IMR-90 (cell line): ENCODE measurements around the gene SCAANT1. TPM values are rescaled to one million over a fixed set of nuclear protein-coding genes. Genes with fewer than 3 reads are reported as not detected.

Experiments
- ATAC-seq: fragments of 200-7000 bp; cut with Tn5 transposase; 2 replicates; pipeline ENCODE4 v1.9.1; 2020; ENCODE audit warnings: low read depth, mild to moderate bottlenecking, moderate library complexity
- BruUV-seq: library from RNA; stranded (reverse); fragments of 400-500 nt; replicated peaks from 2 replicates; lab custom pipeline; 2021; lab: Mats Ljungman, UMichigan
- CTCF ChIA-PET: fragments of 300-600 bp; formaldehyde crosslinking; extraction: SDS; loops from one replicate; lab custom pipeline; 2021; ENCODE audit warnings: antibody characterized with exemption; lab: Yijun Ruan, JAX
- POLR2A ChIA-PET: fragments of 300-600 bp; sonication (Branson Sonifier 250); formaldehyde crosslinking; loops from one replicate; lab custom pipeline; 2022; ENCODE audit warnings: antibody characterized with exemption; ENCODE audit not compliant: unreplicated experiment; lab: Charles Lee
- DNase-seq: peaks from one replicate; pipeline ENCODE4 v3.0.0; 2013
- H2AFZ ChIP-seq: replicated peaks from 2 replicates; pipeline ENCODE3; 2013; ENCODE audit warnings: low read length, mild to moderate bottlenecking; ENCODE audit not compliant: poor library complexity
- H2AK5ac ChIP-seq: 2 replicates; pipeline ENCODE4 v1.6.1; 2013; ENCODE audit warnings: low read depth, low read length, inconsistent platforms
- H2AK9ac ChIP-seq: replicated peaks from 2 replicates; pipeline ENCODE3; 2013; ENCODE audit warnings: mild to moderate bottlenecking, low read depth, low read length, moderate library complexity; ENCODE audit not compliant: poor library complexity
- H2BK120ac ChIP-seq: 2 replicates; pipeline ENCODE4 v1.6.1; 2013; ENCODE audit warnings: low read depth, low read length, inconsistent platforms
- H2BK15ac ChIP-seq: 3 replicates; pipeline ENCODE4 v1.6.1; 2013; ENCODE audit warnings: low read depth, low read length, inconsistent platforms
- H2BK20ac ChIP-seq: 2 replicates; pipeline ENCODE4 v1.6.1; 2013; ENCODE audit warnings: low read depth, mild to moderate bottlenecking, inconsistent platforms, low read length, moderate library complexity
- H2BK5ac ChIP-seq: 2 replicates; pipeline ENCODE4 v1.6.1; 2013; ENCODE audit warnings: mild to moderate bottlenecking, low read depth, low read length, inconsistent platforms; ENCODE audit not compliant: poor library complexity, severe bottlenecking
- H3K14ac ChIP-seq: replicated peaks from 2 replicates; pipeline ENCODE4 v1.6.1; 2013; ENCODE audit warnings: low read depth, low read length, inconsistent platforms
- H3K18ac ChIP-seq: 2 replicates; pipeline ENCODE4 v1.6.1; 2013; ENCODE audit warnings: low read depth, low read length, control low read depth
- H3K23ac ChIP-seq: 2 replicates; pipeline ENCODE4 v1.6.1; 2013; ENCODE audit warnings: low read depth, low read length, inconsistent platforms
- H3K27ac ChIP-seq: 2 replicates; pipeline ENCODE4 v1.5.1; 2013; ENCODE audit warnings: mild to moderate bottlenecking, control low read depth, low read length; ENCODE audit not compliant: insufficient read depth
- H3K27me3 ChIP-seq: 2 replicates; pipeline ENCODE4 v1.6.1; 2013; ENCODE audit warnings: low read length; ENCODE audit not compliant: control insufficient read depth, insufficient read depth
- H3K36me3 ChIP-seq: 2 replicates; pipeline ENCODE4 v1.6.1; 2013; ENCODE audit warnings: low read length, mixed read lengths; ENCODE audit not compliant: control insufficient read depth, insufficient read depth
- H3K4ac ChIP-seq: 2 replicates; pipeline ENCODE4 v1.6.1; 2013; ENCODE audit warnings: low read depth, low read length, inconsistent platforms
- H3K4me1 ChIP-seq: 2 replicates; pipeline ENCODE4 v1.6.1; 2013; ENCODE audit warnings: low read length, mixed read lengths; ENCODE audit not compliant: control insufficient read depth, insufficient read depth
- H3K4me2 ChIP-seq: 2 replicates; pipeline ENCODE4 v1.6.1; 2013; ENCODE audit warnings: low read depth, mild to moderate bottlenecking, control low read depth, low read length, moderate library complexity
- H3K4me3 ChIP-seq: 2 replicates; pipeline ENCODE4 v1.5.1; 2013; ENCODE audit warnings: low read depth, mild to moderate bottlenecking, control low read depth, low read length, moderate library complexity; ENCODE audit not compliant: insufficient read depth
- H3K56ac ChIP-seq: 2 replicates; pipeline ENCODE4 v1.6.1; 2013; ENCODE audit warnings: low read length, inconsistent platforms; ENCODE audit not compliant: insufficient read depth; ENCODE audit errors: extremely low read depth
- H3K79me1 ChIP-seq, 2 experiments: 2 replicates each; pipeline ENCODE4 v1.6.1; 2013; ENCODE audit warnings: low read length in 2 of 2, inconsistent platforms in 1 of 2, low read depth in 1 of 2
- H3K9ac ChIP-seq: 2 replicates; pipeline ENCODE4 v1.6.1; 2013; ENCODE audit warnings: low read depth, low read length, control low read depth
- H3K9me1 ChIP-seq: 2 replicates; pipeline ENCODE4 v1.6.1; 2013; ENCODE audit warnings: low read length, inconsistent platforms; ENCODE audit not compliant: insufficient read depth
- H3K9me3 ChIP-seq: 2 replicates; pipeline ENCODE4 v1.6.1; 2013; ENCODE audit warnings: low read length; ENCODE audit not compliant: control insufficient read depth, insufficient read depth
- H4K20me1 ChIP-seq: 2 replicates; pipeline ENCODE4 v1.6.1; 2013; ENCODE audit warnings: low read length, inconsistent platforms; ENCODE audit not compliant: insufficient read depth
- H4K5ac ChIP-seq: 2 replicates; pipeline ENCODE4 v1.6.1; 2013; ENCODE audit warnings: mild to moderate bottlenecking, low read depth, low read length, control low read depth
- H4K8ac ChIP-seq, 2 experiments: 2 replicates each; pipeline ENCODE4 v1.6.1; 2013; ENCODE audit warnings: low read depth in 2 of 2, low read length in 2 of 2, control low read depth in 1 of 2, inconsistent platforms in 1 of 2
- H4K91ac ChIP-seq: 2 replicates; pipeline ENCODE4 v1.6.1; 2013; ENCODE audit warnings: low read depth, low read length, inconsistent platforms; ENCODE audit not compliant: insufficient read depth
- BHLHE40 ChIP-seq: fragments of 150-350 bp; IDR thresholded peaks from 2 replicates; pipeline ENCODE4 v1.6.1; 2016; ENCODE audit warnings: mild to moderate bottlenecking, low read depth, low read length
- CEBPB ChIP-seq: IDR thresholded peaks from 2 replicates; pipeline ENCODE4 v1.6.1; 2012; ENCODE audit warnings: low read depth, low read length, improper control_type of control experiment
- ELK1 ChIP-seq: fragments of 150-350 bp; IDR thresholded peaks from 2 replicates; pipeline ENCODE4 v1.6.1; 2016; ENCODE audit warnings: low read depth, mild to moderate bottlenecking, low read length, moderate library complexity, borderline replicate concordance
- FOS ChIP-seq: fragments of 150-350 bp; IDR thresholded peaks from 2 replicates; pipeline ENCODE4 v1.6.1; 2016; ENCODE audit warnings: low read depth, low read length
- MAFK ChIP-seq: IDR thresholded peaks from 2 replicates; pipeline ENCODE4 v1.6.1; 2012; ENCODE audit warnings: low read depth, low read length, improper control_type of control experiment
- MAZ ChIP-seq: IDR thresholded peaks from 2 replicates; pipeline ENCODE4 v1.6.1; 2012; ENCODE audit warnings: low read depth, mild to moderate bottlenecking, low read length, improper control_type of control experiment, moderate library complexity, borderline replicate concordance
- NFE2L2 ChIP-seq: fragments of 150-350 bp; IDR thresholded peaks from 2 replicates; pipeline ENCODE4 v1.6.1; 2016; ENCODE audit warnings: low read depth, mild to moderate bottlenecking, low read length
- RAD21 ChIP-seq: IDR thresholded peaks from 2 replicates; pipeline ENCODE4 v1.6.1; 2012; ENCODE audit warnings: low read length, improper control_type of control experiment
- RCOR1 ChIP-seq: IDR thresholded peaks from 2 replicates; pipeline ENCODE4 v1.6.1; 2012; ENCODE audit warnings: mild to moderate bottlenecking, low read length, improper control_type of control experiment; ENCODE audit not compliant: insufficient replicate concordance
- RFX5 ChIP-seq: IDR thresholded peaks from 2 replicates; pipeline ENCODE4 v1.8.0; 2012; ENCODE audit warnings: low read depth, mild to moderate bottlenecking, low read length, moderate library complexity
- SMC3 ChIP-seq: fragments of 150-350 bp; IDR thresholded peaks from 2 replicates; pipeline ENCODE4 v1.6.1; 2016; ENCODE audit warnings: low read depth, mild to moderate bottlenecking, antibody characterized with exemption, low read length, moderate library complexity
- USF2 ChIP-seq: fragments of 150-350 bp; IDR thresholded peaks from 2 replicates; pipeline ENCODE4 v1.6.1; 2017; ENCODE audit warnings: mild to moderate bottlenecking, antibody characterized with exemption, low read length, low read depth
- WGBS, 2 experiments: methylation state at CpG; one replicate each; pipeline versions ENCODE4 v1.1.5 to v1.1.7; 2013; ENCODE audit warnings: missing lambda C conversion rate in 2 of 2; ENCODE audit not compliant: insufficient read length in 1 of 2; ENCODE audit errors: extremely low coverage in 2 of 2; 5-methylcytosine and 5-hydroxymethylcytosine counted together
- dilution Hi-C: fragments of 300-500 bp; cut with HindIII; formaldehyde crosslinking; loops from one replicate; pipeline ENCODE4 v1.14.3; 2018; ENCODE audit warnings: low sequenced_read_pairs; ENCODE audit not compliant: unreplicated experiment
- in situ Hi-C: fragments of 300-500 bp; cut with MboI; formaldehyde crosslinking; loops from 3 replicates; pipeline ENCODE4 v1.14.3; 2019; ENCODE audit warnings: low sequenced_read_pairs, inconsistent platforms, mixed read lengths
- intact Hi-C: fragments of 100-400 bp; cut with micrococcal nuclease; formaldehyde crosslinking; loops from 2 replicates; pipeline ENCODE4 v1.10.0; 2022
- polyA plus RNA-seq, 3 experiments: library from polyadenylated mRNA; depleted of rRNA; stranded (reverse); fragments of >200 nt; gene quantifications; 2 replicates each; pipeline ENCODE4 v1.2.3, GENCODE V29; 2012; ENCODE audit warnings: low replicate concordance in 1 of 3
- total RNA-seq: library from RNA; depleted of rRNA; stranded (reverse); fragments of >200 nt; gene quantifications from 2 replicates; pipeline ENCODE4 v1.2.3, GENCODE V29; 2012

Gene SCAANT1
- total and polyA plus RNA-seq, 2 of the 4 experiments (the other 2 are of a cell fraction) = not detected

- no peak overlapping the region for H2BK20ac ChIP-seq
- H2BK120ac ChIP-seq = no peak overlapping the region
- peaks cover 5% of the 10 kb centered on the region for H3K4me1 ChIP-seq
- H2BK5ac ChIP-seq = no peak overlapping the region
- POLR2A ChIA-PET = no interaction called here
- dilution Hi-C loops (no loop called here), intact Hi-C loops (no loop called here), in situ Hi-C loops (no loop called here)
- H3K18ac ChIP-seq = no peak overlapping the region
- DNase-seq (no peak), ATAC-seq (no peak)
- no peak overlapping the region for H2AK9ac ChIP-seq
- no peak overlapping the region for H4K8ac ChIP-seq
- BruUV-seq = no TSS peak
- H3K27ac ChIP-seq = no peak overlapping the region
- H3K27me3 ChIP-seq = no peaks in the 10 kb centered on the region
- peaks cover 27 to 51% of the 10 kb centered on the region in 2 experiments for H3K79me1 ChIP-seq
- peaks cover 10% of the 10 kb centered on the region for H3K36me3 ChIP-seq
- no peak overlapping the region for H3K23ac ChIP-seq
- peaks cover 13% of the 10 kb centered on the region; the same call in 1 of the 2 replicates for H4K20me1 ChIP-seq
- H3K9me3 ChIP-seq = no peaks in the 10 kb centered on the region
- no peak overlapping the region for H3K56ac ChIP-seq
- no peak overlapping the region for H3K9ac ChIP-seq
- no peak overlapping the region for H2BK15ac ChIP-seq
- 100% methylated on average over 1 of the region's 3 CpGs; no CpG with 5 or more reads in 1 of the 2 experiments for WGBS, 2 experiments
- H3K4ac ChIP-seq = no peak overlapping the region
- H4K5ac ChIP-seq = no peak overlapping the region
- no peak overlapping the region for H3K4me3 ChIP-seq
- H2AFZ ChIP-seq = no peak overlapping the region
- H2AK5ac ChIP-seq = no peak overlapping the region
- no peak overlapping the region for H3K14ac ChIP-seq
- CTCF ChIA-PET = interaction anchor here (0.6 kb wide), 1 partner anchor 470 kb away, joined by 3 read pairs; no protein-coding TSS in a partner anchor
- H4K91ac ChIP-seq = no peak overlapping the region
- peaks cover 2% of the 10 kb centered on the region for H3K9me1 ChIP-seq
- H3K4me2 ChIP-seq = no peak overlapping the region
- TF ChIP-seq SMC3 (no peak), CEBPB (no peak), FOS (no peak), RCOR1 (no peak), BHLHE40 (no peak), ELK1 (no peak), USF2 (no peak), RAD21 (no peak), MAZ (no peak), MAFK (no peak), NFE2L2 (no peak), RFX5 (no peak)
Measured at GRCh38 chr3:63959146-63959545, 47.0 kb upstream of the SCAANT1 start.
